ENCODE results near the gene MLN. TPM values are rescaled to one million over a fixed set of nuclear protein-coding genes. Genes with fewer than 3 reads are reported as not detected.

The MLN gene
- total RNA-seq, 6 experiments from 2014 or later = not detected

- 55% methylated on average over 8 of the region's 16 CpGs for WGBS (ENCODE audit: insufficient coverage, low coverage, low lambda C conversion rate, missing lambda C conversion rate)
- Histone ChIP-seq H3K27ac (no peak overlapping the region), H3K36me3 (no peaks in the 10 kb centered on the region), H3K4me3 (no peak overlapping the region), H3K27me3 (no peaks in the 10 kb centered on the region), H3K9me3 (no peaks in the 10 kb centered on the region), H3K4me1 (no peaks in the 10 kb centered on the region)
- DNase-seq (no peak), ATAC-seq (no peak)
- intact Hi-C loops (cut with DNase I) = no loop called here
- no peak for TF ChIP-seq CTCF (IDR thresholded peaks at IDR 0.05)
- no peak for TF ChIP-seq POLR2A (IDR thresholded peaks at IDR 0.05)
Measured at GRCh38 chr6:33813246-33813904, 9.6 kb upstream of the MLN start.

GRCh38 chr6:33812669-33813068, 8.9 kb upstream of the MLN start:
- no peaks in the 10 kb centered on the region for H3K27me3 ChIP-seq
- 5% methylated on average over 7 of the region's 11 CpGs for WGBS (ENCODE audit: insufficient coverage, low coverage, low lambda C conversion rate, missing lambda C conversion rate)
- DNase-seq = peak in 1 of 3 donors; percentile 53
- no peaks in the 10 kb centered on the region for H3K9me3 ChIP-seq
- intact Hi-C loops (cut with DNase I) = no loop called here
- H3K4me1 ChIP-seq = no peaks in the 10 kb centered on the region
- no peaks in the 10 kb centered on the region for H3K36me3 ChIP-seq
- H3K4me3 ChIP-seq = no peak overlapping the region
- peak; percentile 8 to 22 (median 11) for TF ChIP-seq CTCF (IDR thresholded peaks at IDR 0.05)
- no peak for TF ChIP-seq POLR2A (IDR thresholded peaks at IDR 0.05)
- no peak overlapping the region for H3K27ac ChIP-seq
- peak; percentile 39 to 64 (median 54) for ATAC-seq

- no peaks in the 10 kb centered on the region for H3K27me3 ChIP-seq
- no peak overlapping the region for H3K4me3 ChIP-seq
- intact Hi-C loops (cut with DNase I) = no loop called here
- ATAC-seq (no peak), DNase-seq (no peak)
- no peak overlapping the region for H3K27ac ChIP-seq
- no peaks in the 10 kb centered on the region for H3K4me1 ChIP-seq
- H3K9me3 ChIP-seq = no peaks in the 10 kb centered on the region
- 0% methylated on average over 1 of the region's 2 CpGs for WGBS (ENCODE audit: insufficient coverage, low coverage, low lambda C conversion rate, missing lambda C conversion rate)
- TF ChIP-seq CTCF (IDR thresholded peaks at IDR 0.05) (no peak), POLR2A (IDR thresholded peaks at IDR 0.05) (no peak)
- H3K36me3 ChIP-seq = no peaks in the 10 kb centered on the region
Measured at GRCh38 chr6:33809594-33809993, 5.8 kb upstream of the MLN start.

- WGBS (ENCODE audit: insufficient coverage, low coverage, low lambda C conversion rate, missing lambda C conversion rate) = 31% methylated on average over 8 of the region's 8 CpGs
- Histone ChIP-seq H3K9me3 (no peaks in the 10 kb centered on the region), H3K4me1 (no peaks in the 10 kb centered on the region), H3K27ac (no peak overlapping the region), H3K4me3 (no peak overlapping the region), H3K36me3 (no peaks in the 10 kb centered on the region), H3K27me3 (no peaks in the 10 kb centered on the region)
- DNase-seq (no peak), ATAC-seq (no peak)
- intact Hi-C loops (cut with DNase I) = no loop called here
- no peak for TF ChIP-seq CTCF (IDR thresholded peaks at IDR 0.05)
- no peak for TF ChIP-seq POLR2A (IDR thresholded peaks at IDR 0.05)
Measured at GRCh38 chr6:33808641-33809180, 4.9 kb upstream of the MLN start.
